ENCODE data around the gene SEMA6A.

The SEMA6A gene

GRCh38 chr5:116442931-116443551 is 131.6 kb downstream of the SEMA6A start:
- DNase-seq (ENCODE audit: low read depth in 1 of 2, low spot score in 1 of 2), result no peak

- DNase-seq (ENCODE audit: low read depth in 1 of 2, low spot score in 1 of 2), result no peak
Observed at GRCh38 chr5:116442095-116442534, 132.5 kb downstream of the SEMA6A start.

GRCh38 chr5:116441223-116441622 is 133.4 kb downstream of the SEMA6A start:
- DNase-seq (ENCODE audit: low read depth in 1 of 2, low spot score in 1 of 2), result no peak

GRCh38 chr5:116440457-116441001 is 134.1 kb downstream of the SEMA6A start:
- no peak for DNase-seq (ENCODE audit: low read depth in 1 of 2, low spot score in 1 of 2)

GRCh38 chr5:116439905-116440304 is 134.7 kb downstream of the SEMA6A start:
- DNase-seq (ENCODE audit: low read depth in 1 of 2, low spot score in 1 of 2), result no peak

GRCh38 chr5:116438979-116439554 is 135.6 kb downstream of the SEMA6A start:
- DNase-seq (ENCODE audit: low read depth in 1 of 2, low spot score in 1 of 2), result no peak

- DNase-seq (ENCODE audit: low read depth in 1 of 2, low spot score in 1 of 2), result no peak
Observed at GRCh38 chr5:116437922-116438578, 136.6 kb downstream of the SEMA6A start.

- no peak for DNase-seq (ENCODE audit: low read depth in 1 of 2, low spot score in 1 of 2)
Observed at GRCh38 chr5:116437351-116437705, 137.3 kb downstream of the SEMA6A start.

- no peak for DNase-seq (ENCODE audit: low read depth in 1 of 2, low spot score in 1 of 2)
Observed at GRCh38 chr5:116436674-116437350, 137.8 kb downstream of the SEMA6A start.

GRCh38 chr5:116428966-116429365 is 145.7 kb downstream of the SEMA6A start:
- no peak for DNase-seq (ENCODE audit: low read depth in 1 of 2, low spot score in 1 of 2)

- no peak for DNase-seq (ENCODE audit: low read depth in 1 of 2, low spot score in 1 of 2)
Observed at GRCh38 chr5:116428413-116428812, 146.2 kb downstream of the SEMA6A start.

GRCh38 chr5:116424951-116425350 is 149.7 kb downstream of the SEMA6A start:
- no peak for DNase-seq (ENCODE audit: low read depth in 1 of 2, low spot score in 1 of 2)

- DNase-seq (ENCODE audit: low read depth in 1 of 2, low spot score in 1 of 2), result no peak
Observed at GRCh38 chr5:116424258-116424615, 150.4 kb downstream of the SEMA6A start.

GRCh38 chr5:116423587-116424257 is 150.9 kb downstream of the SEMA6A start:
- no peak for DNase-seq (ENCODE audit: low read depth in 1 of 2, low spot score in 1 of 2)

- no peak for DNase-seq (ENCODE audit: low read depth in 1 of 2, low spot score in 1 of 2)
Observed at GRCh38 chr5:116423141-116423540, 151.5 kb downstream of the SEMA6A start.

GRCh38 chr5:116421080-116421629 is 153.5 kb downstream of the SEMA6A start:
- DNase-seq (ENCODE audit: low read depth in 1 of 2, low spot score in 1 of 2), result no peak

GRCh38 chr5:116420540-116420939 is 154.1 kb downstream of the SEMA6A start:
- DNase-seq (ENCODE audit: low read depth in 1 of 2, low spot score in 1 of 2), result no peak

GRCh38 chr5:116419258-116419657 is 155.4 kb downstream of the SEMA6A start:
- DNase-seq (ENCODE audit: low read depth in 1 of 2, low spot score in 1 of 2), result no peak

- DNase-seq (ENCODE audit: low read depth in 1 of 2, low spot score in 1 of 2), result no peak
Observed at GRCh38 chr5:116418774-116419173, 155.8 kb downstream of the SEMA6A start.

GRCh38 chr5:116418016-116418415 is 156.6 kb downstream of the SEMA6A start:
- DNase-seq (ENCODE audit: low read depth in 1 of 2, low spot score in 1 of 2), result no peak

GRCh38 chr5:116415989-116416388 is 158.6 kb downstream of the SEMA6A start:
- DNase-seq (ENCODE audit: low read depth in 1 of 2, low spot score in 1 of 2), result no peak
